ENCODE measurements around the gene ITLN1.
"Not testable (repeated sequence)": the region's sequence is repeated elsewhere in the genome, so short reads cannot be mapped to it uniquely, and the experiment has no call there.

The ITLN1 gene

GRCh38 chr1:160885042-160885441, at the start of gene ITLN1:
TSS of gene ITLN1 (minus strand) at chr1:160885180. CDS start at chr1:160884877, 303 bp downstream.
- in situ Hi-C loops (cut with MboI; ENCODE audit: low sequenced_read_pairs, unreplicated experiment): no loop called here
- no peak for TF ChIP-seq CTCF (IDR thresholded peaks at IDR 0.05; ENCODE audit: borderline replicate concordance, control extremely low read depth, extremely low read depth, insufficient read depth, missing control alignments)

GRCh38 chr1:160933305-160933704, 48.3 kb upstream of the ITLN1 start:
- in situ Hi-C loops (cut with MboI; ENCODE audit: low sequenced_read_pairs, unreplicated experiment); DNase-seq (ENCODE audit: low spot score): not testable (repeated sequence)

More at GRCh38 chr1:160885042-160885441, at the start of gene ITLN1:
- no peak for DNase-seq (ENCODE audit: low spot score)

GRCh38 chr1:160925652-160926244, 40.8 kb upstream of the ITLN1 start:
- in situ Hi-C loops (cut with MboI; ENCODE audit: low sequenced_read_pairs, unreplicated experiment): no loop called here
- no peak for DNase-seq (ENCODE audit: low spot score)
- TF ChIP-seq CTCF (IDR thresholded peaks at IDR 0.05; ENCODE audit: borderline replicate concordance, control extremely low read depth, extremely low read depth, insufficient read depth, missing control alignments): no peak

- DNase-seq (ENCODE audit: low spot score): no peak
- no peak for TF ChIP-seq CTCF (IDR thresholded peaks at IDR 0.05; ENCODE audit: borderline replicate concordance, control extremely low read depth, extremely low read depth, insufficient read depth, missing control alignments)
- in situ Hi-C loops (cut with MboI; ENCODE audit: low sequenced_read_pairs, unreplicated experiment): no loop called here
Measured at GRCh38 chr1:160924791-160925651, 40.0 kb upstream of the ITLN1 start.

GRCh38 chr1:160916666-160917065, 31.7 kb upstream of the ITLN1 start:
- TF ChIP-seq CTCF (IDR thresholded peaks at IDR 0.05; ENCODE audit: borderline replicate concordance, control extremely low read depth, extremely low read depth, insufficient read depth, missing control alignments): no peak
- DNase-seq (ENCODE audit: low spot score): no peak
- in situ Hi-C loops (cut with MboI; ENCODE audit: low sequenced_read_pairs, unreplicated experiment): no loop called here

- DNase-seq (ENCODE audit: low spot score); in situ Hi-C loops (cut with MboI; ENCODE audit: low sequenced_read_pairs, unreplicated experiment): not testable (repeated sequence)
Measured at GRCh38 chr1:160913229-160913628, 28.2 kb upstream of the ITLN1 start.

- DNase-seq (ENCODE audit: low spot score): no peak
- no peak for TF ChIP-seq CTCF (IDR thresholded peaks at IDR 0.05; ENCODE audit: borderline replicate concordance, control extremely low read depth, extremely low read depth, insufficient read depth, missing control alignments)
- in situ Hi-C loops (cut with MboI; ENCODE audit: low sequenced_read_pairs, unreplicated experiment): no loop called here
Measured at GRCh38 chr1:160911925-160912324, 26.9 kb upstream of the ITLN1 start.
